Tibial nerve (tissue), 4 donors: Measurements from ENCODE around the gene TFIP11.

Experiments used
- EP300 ChIP-seq, 2 donors: sonication (generic); formaldehyde crosslinking; IDR thresholded peaks; one replicate each; pipeline ENCODE4 v1.6.1; 2017; ENCODE audit warnings: antibody characterized with exemption in 2 of 2, mild to moderate bottlenecking in 1 of 2
- TF ChIP-seq, protein P1 (sequence below), 5 experiments: fragments of 200-600 bp in 3 of 5; fragments of 450-650 bp in 2 of 5; sonication (generic) in 3 of 5; IDR thresholded peaks; one replicate each; pipeline ENCODE4 v1.5.1; 2016 to 2019; ENCODE audit warnings: antibody characterized with exemption in 5 of 5, mild to moderate bottlenecking in 3 of 5, moderate library complexity in 2 of 5

DNA sequence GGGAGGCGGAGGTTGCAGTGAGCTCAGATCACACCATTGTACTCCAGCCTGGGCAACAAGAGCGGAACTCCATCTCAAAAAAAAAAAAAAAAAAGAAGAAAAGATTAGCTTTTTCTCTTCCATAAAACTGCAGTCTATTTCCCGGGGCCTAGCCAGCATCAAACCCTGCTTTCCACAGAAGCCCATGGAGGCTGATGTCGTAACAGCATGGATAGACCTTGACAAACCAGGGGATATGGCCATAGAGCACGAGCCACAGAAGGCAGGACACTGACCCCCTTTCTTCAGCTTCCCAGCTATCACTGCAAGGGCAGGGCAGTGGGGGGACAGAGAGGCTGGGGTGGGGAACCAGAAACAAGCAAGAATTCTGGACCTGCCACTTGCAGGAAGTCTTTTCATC is 50.2 kb downstream of the TFIP11 start:
- TF ChIP-seq, protein P1, sequence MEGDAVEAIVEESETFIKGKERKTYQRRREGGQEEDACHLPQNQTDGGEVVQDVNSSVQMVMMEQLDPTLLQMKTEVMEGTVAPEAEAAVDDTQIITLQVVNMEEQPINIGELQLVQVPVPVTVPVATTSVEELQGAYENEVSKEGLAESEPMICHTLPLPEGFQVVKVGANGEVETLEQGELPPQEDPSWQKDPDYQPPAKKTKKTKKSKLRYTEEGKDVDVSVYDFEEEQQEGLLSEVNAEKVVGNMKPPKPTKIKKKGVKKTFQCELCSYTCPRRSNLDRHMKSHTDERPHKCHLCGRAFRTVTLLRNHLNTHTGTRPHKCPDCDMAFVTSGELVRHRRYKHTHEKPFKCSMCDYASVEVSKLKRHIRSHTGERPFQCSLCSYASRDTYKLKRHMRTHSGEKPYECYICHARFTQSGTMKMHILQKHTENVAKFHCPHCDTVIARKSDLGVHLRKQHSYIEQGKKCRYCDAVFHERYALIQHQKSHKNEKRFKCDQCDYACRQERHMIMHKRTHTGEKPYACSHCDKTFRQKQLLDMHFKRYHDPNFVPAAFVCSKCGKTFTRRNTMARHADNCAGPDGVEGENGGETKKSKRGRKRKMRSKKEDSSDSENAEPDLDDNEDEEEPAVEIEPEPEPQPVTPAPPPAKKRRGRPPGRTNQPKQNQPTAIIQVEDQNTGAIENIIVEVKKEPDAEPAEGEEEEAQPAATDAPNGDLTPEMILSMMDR (IDR thresholded peaks at IDR 0.05): no peak
- TF ChIP-seq EP300 (IDR thresholded peaks at IDR 0.05): no peak
